Measurements from ENCODE around the gene AMFR. TPM values are rescaled to one million over a fixed set of nuclear protein-coding genes. Genes with fewer than 3 reads are reported as not detected.

AMFR gene
- total and polyA plus RNA-seq, 3 donors from 2014 or later = 258 to 337 (median 287) TPM

DNA sequence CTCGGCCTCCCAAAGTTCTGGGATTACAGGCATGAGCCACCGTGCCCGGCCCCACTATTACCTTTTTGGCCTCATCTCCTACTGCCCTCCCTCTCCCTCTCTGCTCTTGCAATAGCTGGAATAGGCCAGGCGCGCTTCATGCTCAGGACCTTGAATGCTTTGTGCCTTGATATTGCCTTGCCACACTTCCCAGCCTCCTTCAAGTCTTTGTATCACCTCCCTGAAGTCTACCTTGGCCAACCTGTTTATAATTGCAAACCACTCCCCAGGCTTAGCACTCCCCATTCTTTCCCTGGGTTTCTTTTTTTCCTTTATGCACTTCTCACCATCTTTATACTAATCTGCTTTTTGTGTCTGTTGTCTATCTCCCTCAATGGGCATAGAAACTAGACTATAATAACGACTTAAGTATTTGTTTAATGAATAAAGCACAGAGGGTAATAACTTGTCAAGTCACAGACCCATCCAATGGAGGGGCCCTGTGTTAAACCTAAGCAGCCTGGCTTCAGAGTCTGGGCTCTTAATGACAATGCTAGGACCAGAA, 32.7 kb upstream of the AMFR start:
- TF ChIP-seq, protein P1, sequence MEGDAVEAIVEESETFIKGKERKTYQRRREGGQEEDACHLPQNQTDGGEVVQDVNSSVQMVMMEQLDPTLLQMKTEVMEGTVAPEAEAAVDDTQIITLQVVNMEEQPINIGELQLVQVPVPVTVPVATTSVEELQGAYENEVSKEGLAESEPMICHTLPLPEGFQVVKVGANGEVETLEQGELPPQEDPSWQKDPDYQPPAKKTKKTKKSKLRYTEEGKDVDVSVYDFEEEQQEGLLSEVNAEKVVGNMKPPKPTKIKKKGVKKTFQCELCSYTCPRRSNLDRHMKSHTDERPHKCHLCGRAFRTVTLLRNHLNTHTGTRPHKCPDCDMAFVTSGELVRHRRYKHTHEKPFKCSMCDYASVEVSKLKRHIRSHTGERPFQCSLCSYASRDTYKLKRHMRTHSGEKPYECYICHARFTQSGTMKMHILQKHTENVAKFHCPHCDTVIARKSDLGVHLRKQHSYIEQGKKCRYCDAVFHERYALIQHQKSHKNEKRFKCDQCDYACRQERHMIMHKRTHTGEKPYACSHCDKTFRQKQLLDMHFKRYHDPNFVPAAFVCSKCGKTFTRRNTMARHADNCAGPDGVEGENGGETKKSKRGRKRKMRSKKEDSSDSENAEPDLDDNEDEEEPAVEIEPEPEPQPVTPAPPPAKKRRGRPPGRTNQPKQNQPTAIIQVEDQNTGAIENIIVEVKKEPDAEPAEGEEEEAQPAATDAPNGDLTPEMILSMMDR (IDR thresholded peaks at IDR 0.05) = no peak
- no peak for TF ChIP-seq POLR2A (IDR thresholded peaks at IDR 0.05)
- intact Hi-C loops (cut with DNase I; ENCODE audit: low total_unique reads) = no loop called here
- WGBS, 2 donors = 92 to 93% methylated on average over 6 of the region's 6 CpGs
- Histone ChIP-seq H3K36me3 (ENCODE audit: low read depth, missing control alignments) (no peaks in the 10 kb centered on the region), H3K27ac (no peak overlapping the region), H3K27me3 (no peaks in the 10 kb centered on the region), H3K4me1 (no peaks in the 10 kb centered on the region), H3K4me3 (no peak overlapping the region), H3K9me3 (no peaks in the 10 kb centered on the region)
- DNase-seq = no peak

DNA sequence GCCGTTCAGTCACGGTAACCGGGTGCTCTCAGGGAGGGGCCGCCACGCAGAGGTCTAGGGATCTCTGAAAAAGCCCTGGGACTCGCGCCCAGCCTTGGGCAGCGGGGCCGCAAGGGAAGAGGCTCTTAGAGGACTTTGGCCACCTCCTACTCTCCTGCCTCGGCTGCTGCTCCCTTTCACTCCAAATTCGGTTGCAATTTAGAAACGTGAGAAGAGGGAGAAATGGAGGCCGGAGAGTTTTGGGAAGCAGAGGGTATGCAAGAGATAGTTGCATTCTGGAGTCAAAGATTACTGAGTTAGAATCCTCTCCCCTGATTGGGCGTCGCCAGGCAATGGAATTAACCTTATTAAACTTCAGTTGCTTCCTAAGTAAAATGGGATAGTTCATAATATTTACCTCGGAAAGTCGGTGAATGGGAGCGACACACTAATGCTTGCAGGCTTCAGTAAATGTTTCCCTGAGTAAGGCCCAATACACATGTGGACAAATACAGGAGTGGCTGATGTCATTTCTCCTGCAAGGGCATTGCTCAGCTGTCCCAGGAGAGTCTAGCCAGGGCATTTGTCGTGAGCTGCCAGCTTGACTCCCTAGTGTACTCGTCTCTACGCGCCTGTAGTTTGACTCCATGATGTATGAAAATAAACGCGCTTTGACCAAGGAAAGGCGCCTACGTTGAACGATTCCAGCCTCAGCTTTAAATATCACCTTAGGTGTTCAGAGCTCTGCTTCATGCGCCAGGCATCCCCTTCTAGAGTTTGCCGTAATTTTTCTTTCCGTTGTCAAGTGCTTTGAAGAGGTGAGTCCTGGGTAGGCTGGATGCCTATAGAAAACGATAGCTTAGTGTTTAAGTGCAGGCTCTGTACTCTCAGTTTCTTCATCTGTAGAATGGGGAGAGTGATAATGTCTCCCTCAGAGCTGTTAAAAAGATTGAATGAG, 26.7 kb upstream of the AMFR start:
- Histone ChIP-seq H3K4me1 (peaks cover 20% of the 10 kb centered on the region), H3K36me3 (ENCODE audit: low read depth, missing control alignments) (no peaks in the 10 kb centered on the region), H3K9me3 (no peaks in the 10 kb centered on the region), H3K27me3 (no peaks in the 10 kb centered on the region), H3K27ac (peak overlapping the region; percentile 63 to 76), H3K4me3 (peak overlapping the region; percentile 77 to 98)
- TF ChIP-seq, protein P1 (IDR thresholded peaks at IDR 0.05) = no peak
- no peak for TF ChIP-seq POLR2A (IDR thresholded peaks at IDR 0.05)
- peak; percentile 21 for DNase-seq
- intact Hi-C loops (cut with DNase I; ENCODE audit: low total_unique reads) = no loop called here
- 4 to 8% methylated on average over 25 to 31 of the region's 31 CpGs for WGBS, 2 donors

GRCh38 chr16:56450986-56451752, 25.8 kb upstream of the AMFR start, which contains the start of the genes NUDT21 and OGFOD1:
Gene NUDT21, minus strand, starts transcription at chr16:56451332. Its CDS starts 130 bp downstream, at chr16:56451202.
Gene OGFOD1, plus strand, starts transcription at chr16:56451554. Its CDS starts 59 bp downstream, at chr16:56451613.
- Histone ChIP-seq H3K4me1 (peaks cover 20% of the 10 kb centered on the region), H3K27me3 (no peaks in the 10 kb centered on the region), H3K36me3 (ENCODE audit: low read depth, missing control alignments) (no peaks in the 10 kb centered on the region), H3K27ac (peak within 1 kb of the TSS; percentile 63 to 76), H3K4me3 (peak within 1 kb of the TSS; percentile 77 to 98), H3K9me3 (no peaks in the 10 kb centered on the region)
- intact Hi-C loops (cut with DNase I; ENCODE audit: low total_unique reads) = no loop called here
- 0% methylated on average over 31 to 56 of the region's 56 CpGs for WGBS, 2 donors
- peak; percentile 47 for TF ChIP-seq POLR2A (IDR thresholded peaks at IDR 0.05)
- TF ChIP-seq, protein P1 (IDR thresholded peaks at IDR 0.05) = no peak
- peak; percentile 99 for DNase-seq

DNA sequence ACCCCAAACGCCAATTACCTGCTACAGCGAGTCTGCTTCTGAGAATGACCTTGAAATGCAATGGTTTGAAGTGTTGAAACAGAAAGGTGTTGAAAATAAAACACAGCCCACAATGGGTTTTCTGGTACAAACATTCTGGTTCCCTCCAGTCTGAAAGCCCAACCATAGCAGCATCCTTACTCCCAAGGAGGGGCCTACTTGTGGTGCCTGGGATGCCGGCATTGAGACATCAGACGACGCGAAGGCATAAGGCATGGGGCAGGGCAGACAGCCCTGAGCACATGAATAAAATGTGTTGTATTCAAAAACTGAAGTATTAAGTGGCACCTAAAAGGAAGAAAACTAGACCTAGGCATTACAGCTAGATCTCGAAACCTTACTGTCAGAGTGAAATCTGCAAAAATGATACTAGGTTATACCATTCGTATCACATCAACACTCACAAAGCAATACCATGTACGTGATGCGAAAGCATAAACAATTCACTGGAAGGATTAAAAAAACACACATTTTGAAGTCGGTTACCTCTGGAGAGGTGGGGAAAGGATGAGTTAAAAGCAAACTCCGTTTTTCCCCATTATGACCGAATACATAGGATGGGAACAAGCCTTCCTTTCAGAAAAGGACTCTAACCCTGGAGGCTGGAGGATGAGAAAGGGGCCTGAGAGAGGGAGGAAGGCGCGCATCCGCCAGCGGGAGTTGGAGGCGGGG, 25.1 kb upstream of the AMFR start:
- DNase-seq = no peak
- 4% methylated on average over 18 of the region's 18 CpGs for WGBS, 2 donors
- peaks cover 20% of the 10 kb centered on the region for H3K4me1 ChIP-seq

More for the DNA sequence above, 25.1 kb upstream of the AMFR start:
- TF ChIP-seq, protein P1 (IDR thresholded peaks at IDR 0.05) = no peak
- no peak for TF ChIP-seq POLR2A (IDR thresholded peaks at IDR 0.05)
- no peaks in the 10 kb centered on the region for H3K36me3 ChIP-seq (ENCODE audit: low read depth, missing control alignments)
- H3K27ac ChIP-seq = peak overlapping the region; percentile 63 to 76
- H3K4me3 ChIP-seq = peak overlapping the region; percentile 77 to 98
- H3K27me3 ChIP-seq = no peaks in the 10 kb centered on the region
- intact Hi-C loops (cut with DNase I; ENCODE audit: low total_unique reads) = no loop called here
- H3K9me3 ChIP-seq = no peaks in the 10 kb centered on the region

Data from testis (tissue), 3 donors.